Suppressor macrophage treated with lipopolysaccharide for 4 hours (primary cell): Measurements from ENCODE around the gene DHX8.
A peak's percentile ranks its signal among the peaks of the same experiment; 100 is the strongest.
"Not testable (repeated sequence)": the region's sequence is repeated elsewhere in the genome, so short reads cannot be mapped to it uniquely, and the experiment has no call there.

ENCODE experiments used
- DNase-seq: peaks from one replicate; pipeline ENCODE4 v3.0.0-alpha.2; 2020

Gene DHX8

DNA sequence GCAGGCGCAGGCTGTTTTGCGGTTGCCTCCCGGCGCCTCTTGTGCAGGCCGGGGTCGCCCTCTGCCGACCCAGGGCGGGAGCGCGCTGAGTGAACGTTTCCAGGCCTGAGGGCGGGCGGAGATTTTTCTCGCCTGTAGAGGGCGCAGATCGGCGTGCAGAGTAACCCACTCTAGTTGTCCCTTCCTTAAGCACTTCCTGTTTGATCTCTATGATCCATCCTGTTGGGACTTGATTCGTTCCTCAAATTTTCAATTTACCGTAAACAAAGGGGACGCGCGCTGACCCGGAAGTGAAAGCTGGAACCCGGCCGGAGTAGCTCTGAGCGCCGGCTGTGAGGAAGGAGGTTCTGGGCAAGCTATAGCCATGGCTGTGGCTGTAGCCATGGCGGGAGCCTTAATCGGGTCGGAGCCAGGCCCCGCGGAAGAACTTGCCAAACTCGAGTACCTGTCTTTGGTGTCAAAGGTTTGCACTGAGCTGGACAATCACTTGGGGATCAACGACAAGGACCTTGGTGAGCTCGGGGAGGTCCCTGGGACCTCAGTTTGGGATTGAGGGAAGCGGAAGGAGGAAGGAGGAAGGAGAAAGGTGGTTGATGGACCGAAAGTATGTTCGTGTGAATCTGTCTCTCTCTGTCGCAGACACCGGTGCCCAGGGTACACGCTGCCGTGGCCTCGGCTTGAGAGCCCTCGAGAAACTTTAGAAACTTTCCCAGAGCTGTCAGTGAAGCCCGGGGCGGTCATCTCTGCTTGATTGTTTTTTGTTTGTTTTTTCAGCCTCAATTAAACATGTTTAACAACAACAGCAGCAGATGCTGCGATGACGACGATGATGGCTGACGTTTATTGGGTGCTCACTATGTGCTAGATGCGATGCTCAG lies at the start of gene DHX8:
Gene DHX8, plus strand, starts transcription at position 302 of the 878 bp plus-strand sequence. Its CDS starts 63 bp downstream, at position 365.
- DNase-seq = peak; percentile 99

DNA sequence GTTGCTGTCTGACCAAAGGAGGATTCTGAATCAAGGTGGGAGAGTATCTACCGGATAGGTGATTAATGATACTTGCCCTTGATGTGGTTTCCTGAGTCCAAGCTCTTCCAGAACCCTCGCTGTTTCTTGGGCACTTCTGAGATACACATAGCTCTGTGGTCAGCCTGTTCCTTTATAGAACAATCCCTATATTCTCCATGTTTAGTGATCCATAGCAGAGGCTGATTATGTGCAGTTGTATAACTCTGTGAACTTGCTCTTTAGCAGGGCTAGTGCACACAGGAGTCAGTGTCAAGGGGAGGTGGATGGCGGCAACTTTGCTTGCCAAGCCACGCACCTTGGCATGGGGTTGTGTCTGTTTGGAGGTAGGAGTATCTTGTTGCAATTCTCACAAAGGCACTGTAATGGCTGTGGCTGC lies 48.9 kb upstream of the DHX8 start:
- DNase-seq = no peak

DNA sequence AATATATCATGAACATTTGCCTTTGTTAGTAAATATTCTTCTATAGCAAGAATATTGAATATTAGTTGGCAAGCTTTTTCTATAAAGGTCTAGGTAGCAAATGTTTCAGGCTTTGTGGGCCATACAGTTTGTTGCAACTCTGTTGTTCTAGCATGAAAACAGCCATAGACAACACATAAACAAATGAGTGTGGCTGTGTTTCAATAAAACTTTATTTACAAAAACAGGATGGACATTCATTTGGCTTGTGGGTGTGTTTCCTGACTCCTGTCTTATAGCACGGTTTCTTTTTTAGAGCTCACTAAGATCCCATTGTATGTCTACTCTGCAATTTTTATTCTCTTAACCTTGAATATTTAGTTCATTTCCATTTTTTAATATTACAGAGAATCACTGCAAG lies 46.0 kb upstream of the DHX8 start:
- DNase-seq = no peak

DNA sequence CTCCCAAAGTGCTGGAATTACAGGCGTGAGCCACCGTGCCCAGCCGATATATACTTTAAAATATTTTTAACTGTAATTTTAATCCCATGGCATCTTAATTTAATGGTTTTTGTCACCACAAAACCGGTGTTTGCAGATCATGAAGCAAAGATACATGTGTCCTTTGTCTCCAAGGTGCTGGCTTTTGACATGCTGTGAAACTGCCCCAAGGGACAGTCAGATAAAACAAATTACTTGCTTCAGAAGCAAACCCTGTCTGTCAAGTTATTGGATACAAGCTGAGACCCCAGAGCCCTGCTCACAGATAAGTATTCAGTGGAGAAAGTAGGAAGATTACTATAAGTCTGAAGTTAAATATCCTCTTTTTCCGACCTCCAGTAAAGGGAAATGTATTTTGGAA lies 45.1 kb upstream of the DHX8 start:
- no peak for DNase-seq

DNA sequence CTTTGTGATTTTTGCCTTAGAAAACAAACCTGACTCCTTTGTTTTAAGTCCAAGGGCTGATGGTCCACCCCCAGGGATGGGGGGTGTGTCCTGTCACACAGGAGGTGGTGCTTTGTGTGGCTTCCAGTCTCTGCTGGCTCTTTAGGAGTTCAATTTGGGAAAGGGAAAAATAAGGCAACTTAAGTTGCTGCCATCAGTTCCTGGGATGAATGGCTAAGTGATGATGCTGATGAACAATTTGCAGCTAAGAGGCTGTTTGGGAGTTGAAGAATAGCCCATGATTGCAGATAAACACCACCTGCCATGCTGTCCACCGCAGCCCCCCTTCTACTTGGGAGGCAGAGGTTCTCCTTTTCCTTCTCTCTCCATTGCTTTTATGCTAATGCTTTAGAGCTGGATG lies 44.7 kb upstream of the DHX8 start:
- no peak for DNase-seq

DNA sequence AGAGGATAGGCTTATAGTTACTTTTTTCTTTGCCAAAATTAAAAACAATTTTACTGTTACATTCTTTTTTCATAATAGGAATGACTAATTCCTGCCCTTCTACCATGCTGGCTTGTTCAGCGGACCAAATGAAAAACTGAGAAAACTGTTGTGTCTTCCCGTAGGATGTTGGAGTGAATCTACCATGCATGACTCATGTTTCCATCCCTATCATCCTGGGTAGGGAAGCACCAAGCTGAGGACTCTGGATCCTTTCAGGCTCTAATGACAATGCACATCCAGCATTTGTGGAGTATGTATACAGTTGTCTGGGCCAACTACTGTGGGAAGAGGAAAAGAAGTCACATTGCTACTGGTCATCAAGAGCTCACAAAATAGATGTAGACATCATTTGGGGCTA lies 41.1 kb upstream of the DHX8 start:
- DNase-seq = no peak

DNA sequence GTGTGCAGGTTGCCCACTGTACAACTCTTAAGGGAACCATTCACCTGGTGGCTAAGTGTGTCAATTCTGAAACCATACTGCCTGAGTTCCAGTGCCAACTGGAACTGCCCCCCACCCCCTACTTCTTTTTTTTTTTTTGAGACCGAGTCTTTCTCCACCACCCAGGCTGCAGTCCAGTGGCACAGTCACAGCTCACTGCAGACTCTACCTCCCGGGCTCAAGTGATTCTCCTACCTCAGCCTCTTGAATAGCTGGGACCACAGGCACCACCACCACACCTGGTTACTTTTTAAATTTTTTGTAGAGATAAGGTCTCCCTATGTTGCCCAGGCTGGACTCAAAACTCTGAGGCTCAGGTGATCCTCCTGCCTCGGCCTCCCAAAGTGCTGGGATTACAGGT lies 40.4 kb upstream of the DHX8 start:
- no peak for DNase-seq

DNA sequence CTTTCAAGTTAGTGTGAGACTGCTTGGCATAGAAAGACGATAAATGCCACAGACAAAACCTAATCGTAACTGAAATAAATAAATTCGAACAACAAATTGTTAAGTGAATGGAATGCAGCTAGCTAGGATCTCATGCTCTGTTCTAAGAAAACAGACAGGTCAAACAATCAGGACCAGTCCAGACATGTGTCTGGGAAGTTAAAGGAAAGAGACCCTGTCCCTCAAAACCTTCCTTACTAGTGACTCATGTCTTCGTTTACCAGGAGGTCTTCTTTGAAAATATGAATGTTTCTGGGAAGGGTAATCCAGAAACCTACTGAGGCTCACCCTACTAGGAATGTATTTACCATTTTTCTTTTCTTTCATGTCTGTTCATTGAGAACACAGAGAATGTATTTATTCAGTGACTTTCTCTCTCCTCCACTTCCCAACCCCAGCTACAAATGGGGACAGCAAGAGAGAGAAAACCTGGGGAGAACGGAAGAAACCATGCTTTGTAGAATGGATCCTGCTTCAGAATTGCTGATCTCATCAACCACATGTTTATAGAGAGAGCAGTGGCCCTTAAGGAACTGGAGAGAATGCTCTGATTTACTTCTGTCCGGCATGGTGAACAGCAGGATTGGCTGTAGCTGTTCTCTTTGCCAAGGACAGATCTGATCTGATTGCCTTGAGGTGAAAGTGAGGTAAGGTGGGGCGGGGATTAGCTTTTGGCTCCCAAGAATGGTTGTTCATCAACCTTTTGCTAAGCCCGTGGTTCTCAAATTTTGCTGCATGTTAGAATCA lies 39.4 kb upstream of the DHX8 start:
- DNase-seq = no peak

DNA sequence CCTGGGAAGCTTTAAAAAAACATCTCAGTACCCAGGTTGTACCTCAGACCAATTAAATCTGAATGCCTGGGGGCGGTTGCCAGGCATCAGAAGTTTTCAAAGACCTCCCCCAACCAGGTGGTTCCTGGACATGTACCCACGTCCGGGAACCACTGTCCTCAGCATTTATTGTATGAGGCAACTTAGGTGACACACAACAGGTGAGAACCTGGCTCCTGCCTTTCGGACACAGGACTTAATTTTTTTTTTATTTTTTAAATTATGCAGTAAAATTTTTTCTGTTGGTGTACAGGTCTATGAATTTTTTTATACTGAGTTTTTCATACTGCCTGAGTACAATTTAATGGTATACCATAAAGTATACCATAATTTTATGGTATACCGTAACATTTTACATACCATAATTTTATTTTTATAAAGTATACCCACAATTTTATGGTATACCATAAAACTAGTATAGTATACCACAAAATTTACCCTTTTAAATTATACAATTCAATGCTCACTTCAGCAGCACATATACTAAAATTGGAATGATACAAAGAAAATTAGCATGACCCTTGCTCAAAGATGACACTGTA lies 38.7 kb upstream of the DHX8 start:
- DNase-seq = no peak

DNA sequence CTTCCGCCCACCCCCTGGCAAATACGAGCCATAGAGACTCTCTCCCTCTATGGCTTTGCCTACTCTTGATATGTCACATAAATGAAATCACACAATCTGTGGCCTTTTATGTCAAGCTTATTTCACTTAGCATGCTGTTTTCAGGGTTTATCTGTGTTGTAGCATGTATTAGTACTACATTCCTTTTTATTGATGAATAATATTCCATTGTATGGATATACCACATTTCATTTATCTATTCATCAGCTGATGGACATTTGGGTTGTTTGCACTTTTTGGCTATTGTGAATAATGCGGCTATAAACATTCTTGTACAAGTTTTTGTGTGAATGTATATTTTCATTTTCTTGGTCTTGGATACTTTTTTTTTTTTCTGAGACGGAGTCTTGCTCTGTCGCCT lies 37.0 kb upstream of the DHX8 start:
- DNase-seq = no peak

DNA sequence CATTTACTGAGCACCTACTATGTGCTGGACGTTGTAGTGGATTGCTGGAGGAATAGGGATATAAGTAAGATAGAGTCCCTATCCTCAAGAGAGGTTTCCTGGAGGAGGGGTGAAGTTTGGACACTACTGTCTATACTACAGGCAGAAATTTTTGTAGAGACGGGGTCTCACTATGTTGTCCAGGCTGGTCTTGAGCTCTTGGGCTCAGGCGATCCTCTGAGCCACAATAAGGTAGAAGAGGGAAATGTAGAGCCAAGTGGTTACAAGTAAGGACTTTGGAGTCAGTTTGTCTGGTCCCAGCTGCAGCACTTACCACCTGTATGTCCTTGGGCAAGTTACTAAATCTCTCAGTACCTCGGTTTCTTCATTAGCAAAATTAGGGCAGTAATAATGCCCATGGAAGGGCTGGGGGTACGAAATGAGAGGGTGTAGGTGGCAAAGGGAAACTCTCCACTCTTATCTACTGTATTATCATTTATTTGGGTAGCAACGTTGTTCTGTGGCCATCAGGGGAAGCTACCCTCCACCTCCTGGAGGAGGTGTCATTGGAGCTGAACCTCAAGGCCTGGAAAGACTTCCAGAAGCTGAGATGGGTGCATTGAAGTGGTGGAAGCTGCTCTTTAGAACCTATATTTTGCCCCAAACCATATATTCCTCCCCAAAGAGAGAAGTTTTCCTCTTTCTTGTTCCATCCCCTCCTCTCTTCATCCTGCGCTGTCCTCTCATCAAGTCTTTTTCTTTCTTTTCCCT lies 34.9 kb upstream of the DHX8 start:
- DNase-seq = no peak

DNA sequence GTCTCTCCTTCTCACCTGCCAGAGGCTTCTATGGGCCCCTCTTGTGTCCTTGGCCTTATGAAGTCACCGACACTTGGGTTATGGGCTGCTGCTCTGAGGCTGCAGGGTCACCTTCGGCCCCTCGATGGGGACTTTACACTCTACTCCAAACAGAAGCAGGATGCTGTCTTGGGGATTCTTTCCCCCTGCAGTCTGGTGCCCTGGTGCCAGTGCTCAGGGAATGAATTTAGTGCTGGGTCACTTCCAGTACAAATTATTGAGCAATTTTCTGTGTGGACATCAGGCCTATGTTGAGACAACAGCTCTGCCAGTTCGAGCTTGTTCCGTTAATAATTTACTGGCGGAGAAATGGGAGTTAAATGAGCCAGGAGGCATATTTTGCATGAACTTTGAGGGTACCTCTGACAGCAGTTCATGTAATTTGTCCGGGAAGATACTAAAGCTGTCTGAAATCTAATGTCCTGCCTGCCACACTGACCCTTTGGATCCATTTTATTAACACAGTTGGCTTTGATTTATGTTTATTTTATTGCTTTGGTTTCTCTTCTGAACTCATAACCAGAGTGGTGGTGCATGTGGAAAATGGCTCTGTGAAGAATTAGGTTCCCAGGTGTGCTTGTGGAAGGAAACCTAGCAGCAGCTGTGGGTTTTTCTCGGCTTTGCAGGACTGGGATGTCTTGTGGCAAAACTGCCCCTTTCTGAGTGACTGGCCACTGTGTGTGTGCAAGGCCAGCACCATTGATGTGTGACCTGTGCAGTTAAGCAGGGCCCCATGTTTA lies 34.1 kb upstream of the DHX8 start:
- DNase-seq = no peak

DNA sequence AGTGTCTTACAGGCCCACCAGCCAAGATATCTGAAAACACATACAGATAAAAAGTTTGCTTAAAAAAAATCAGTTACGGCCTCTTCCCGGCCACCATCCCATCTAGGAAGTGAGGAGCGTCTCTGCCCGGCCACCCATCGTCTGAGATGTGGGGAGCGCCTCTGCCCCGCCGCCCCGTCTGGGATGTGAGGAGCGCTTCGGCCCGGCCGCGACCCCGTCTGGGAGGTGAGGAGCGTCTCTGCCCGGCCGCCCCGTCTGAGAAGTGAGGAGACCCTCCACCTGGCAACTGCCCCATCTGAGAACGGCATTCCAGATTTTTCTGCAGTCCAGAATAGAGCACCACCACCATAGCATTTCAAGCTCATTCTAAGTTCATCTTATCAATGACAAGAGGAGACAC lies 33.0 kb upstream of the DHX8 start:
- not testable (repeated sequence) for DNase-seq

DNA sequence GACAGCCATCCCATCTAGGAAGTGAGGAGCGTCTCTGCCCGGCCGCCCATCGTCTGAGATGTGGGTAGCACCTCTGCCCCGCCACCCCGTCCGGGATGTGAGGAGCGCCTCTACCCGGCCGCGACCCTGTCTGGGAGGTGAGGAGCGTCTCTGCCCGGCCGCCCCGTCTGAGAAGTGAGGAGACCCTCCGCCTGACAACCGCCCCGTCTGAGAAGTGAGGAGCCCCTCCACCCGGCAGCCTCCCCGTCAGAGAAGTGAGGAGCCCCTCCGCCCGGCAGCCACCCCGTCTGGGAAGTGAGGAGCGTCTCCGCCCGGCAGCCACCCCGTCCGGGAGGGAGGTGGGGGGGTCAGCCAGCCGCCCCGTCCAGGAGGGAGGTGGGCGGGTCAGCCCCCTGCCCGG lies 32.0 kb upstream of the DHX8 start:
- DNase-seq = not testable (repeated sequence)

DNA sequence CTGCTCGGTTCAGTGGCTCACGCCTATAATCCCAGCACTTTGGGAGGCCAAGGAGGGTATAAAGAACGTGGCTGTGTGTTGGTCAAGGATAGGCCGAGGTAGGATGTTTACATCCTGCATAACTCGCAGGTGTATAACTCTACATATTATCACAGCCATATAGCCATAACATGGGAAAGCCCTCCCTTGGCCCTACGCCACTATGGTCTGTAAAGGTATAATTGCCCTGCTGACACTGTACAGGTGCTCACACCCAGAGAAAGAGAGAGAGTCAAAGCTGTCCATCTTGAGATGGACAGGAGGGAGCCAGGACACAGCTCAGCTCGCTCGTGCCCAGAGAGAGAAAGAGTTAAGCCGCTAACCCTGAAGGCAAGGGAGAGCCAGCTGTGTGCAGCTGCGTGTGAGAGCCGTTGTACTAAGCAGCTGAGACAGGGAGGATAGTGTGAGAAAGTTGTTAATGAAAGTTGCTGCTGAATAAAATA lies 30.4 kb upstream of the DHX8 start:
- no peak for DNase-seq

DNA sequence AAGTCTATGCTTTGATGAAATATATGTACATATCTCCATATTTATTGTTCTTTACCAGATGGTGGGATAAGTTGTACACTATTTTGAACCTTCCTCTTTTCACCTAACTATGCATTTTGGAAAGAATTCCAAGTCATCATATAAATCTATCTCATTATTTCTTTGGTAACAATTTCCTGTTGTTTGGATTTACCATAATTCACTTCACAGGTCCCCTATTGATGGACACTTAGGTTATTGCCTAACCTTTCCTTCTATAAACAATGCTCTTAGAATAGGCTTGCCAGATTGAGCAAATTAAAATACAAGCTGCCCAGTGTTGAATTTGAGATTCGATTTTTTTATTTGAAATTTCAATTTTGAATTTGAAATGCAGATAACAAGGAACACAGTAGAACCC lies 28.9 kb upstream of the DHX8 start:
- no peak for DNase-seq

DNA sequence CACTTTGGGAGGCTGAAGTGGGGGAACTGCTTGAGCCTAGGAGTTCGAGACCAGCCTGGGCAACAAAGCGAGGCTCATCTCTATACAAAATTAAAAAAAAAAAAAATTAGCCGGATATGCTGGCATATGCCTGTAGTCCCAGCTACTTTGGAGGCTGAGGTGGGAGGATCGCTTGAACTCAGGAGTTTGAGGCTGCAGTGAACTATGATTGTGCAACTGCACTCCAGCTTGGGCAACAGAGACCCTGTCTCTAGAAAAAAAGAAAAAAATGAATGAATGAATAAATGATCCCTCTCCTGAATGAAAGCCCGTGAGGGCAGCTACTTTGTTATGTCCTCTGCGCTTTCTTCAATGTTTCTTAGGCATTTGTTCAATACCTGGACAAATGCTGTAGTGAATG lies 27.7 kb upstream of the DHX8 start:
- DNase-seq = no peak

DNA sequence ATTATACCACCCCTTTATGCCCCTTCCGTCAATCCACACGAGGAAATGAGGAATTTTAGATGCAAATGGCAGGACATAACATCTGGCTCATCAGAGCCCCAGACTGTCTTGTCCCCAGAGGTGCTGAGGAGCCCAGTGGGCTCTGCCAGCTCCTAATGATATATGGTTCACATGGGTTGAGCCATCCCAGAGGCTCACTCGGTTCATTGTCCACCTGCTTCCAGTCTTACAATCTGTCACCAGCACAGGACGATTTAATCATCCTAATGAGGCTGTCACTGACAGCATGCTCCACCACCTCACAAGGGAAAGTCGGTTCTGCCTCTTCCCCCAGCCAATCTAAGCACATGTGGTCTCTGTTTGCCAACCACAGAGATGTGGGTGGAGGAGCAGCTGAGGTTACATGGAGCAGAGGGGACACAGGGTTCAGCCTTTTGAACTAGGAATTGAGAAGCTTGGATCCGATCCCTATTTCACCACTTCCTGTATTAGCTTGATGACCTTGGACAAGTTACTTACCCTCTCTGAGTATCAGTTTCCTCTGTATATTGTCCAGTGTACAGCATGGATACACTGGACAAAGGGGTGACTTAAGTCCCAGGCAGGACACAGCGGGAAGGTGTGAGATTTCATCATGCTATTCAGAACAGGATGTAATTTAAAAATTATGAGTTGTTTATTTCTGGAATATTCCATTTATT lies 27.0 kb upstream of the DHX8 start:
- DNase-seq = peak; percentile 85

DNA sequence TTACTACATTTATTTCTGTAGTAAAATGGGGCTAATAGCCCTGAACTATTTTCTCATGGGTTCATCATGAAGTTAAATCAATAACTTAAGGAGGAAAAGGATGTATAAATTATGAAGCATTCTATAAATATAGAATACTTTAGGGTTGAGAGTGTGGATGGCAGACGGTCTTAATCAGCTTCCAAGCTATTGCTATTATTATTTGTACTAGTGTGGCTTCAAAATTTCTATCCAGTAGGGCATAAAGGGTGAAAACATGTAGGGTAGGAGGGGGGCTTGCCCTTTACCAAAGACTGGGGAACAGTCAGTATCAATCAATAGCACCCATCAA lies 26.4 kb upstream of the DHX8 start:
- DNase-seq = no peak

DNA sequence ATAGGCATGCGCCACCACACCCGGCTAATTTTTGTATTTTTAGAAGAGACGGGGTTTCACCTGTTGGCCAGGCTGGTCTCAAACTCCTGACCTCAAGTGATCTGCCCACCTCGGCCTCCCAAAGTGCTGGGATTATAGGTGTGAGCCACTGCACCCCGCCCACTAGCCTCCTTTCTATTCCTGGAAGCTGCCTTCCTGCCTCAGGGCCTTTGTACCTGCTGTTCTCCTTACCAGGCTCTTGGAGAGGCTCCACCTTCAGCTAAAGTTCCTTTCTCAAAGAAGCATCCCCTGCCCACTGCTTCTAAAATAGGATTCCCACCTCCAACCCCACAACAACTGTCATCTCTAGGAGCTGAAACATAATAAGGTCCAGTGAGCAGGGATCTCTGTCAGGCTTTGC lies 23.9 kb upstream of the DHX8 start:
- DNase-seq = not testable (repeated sequence)

DNA sequence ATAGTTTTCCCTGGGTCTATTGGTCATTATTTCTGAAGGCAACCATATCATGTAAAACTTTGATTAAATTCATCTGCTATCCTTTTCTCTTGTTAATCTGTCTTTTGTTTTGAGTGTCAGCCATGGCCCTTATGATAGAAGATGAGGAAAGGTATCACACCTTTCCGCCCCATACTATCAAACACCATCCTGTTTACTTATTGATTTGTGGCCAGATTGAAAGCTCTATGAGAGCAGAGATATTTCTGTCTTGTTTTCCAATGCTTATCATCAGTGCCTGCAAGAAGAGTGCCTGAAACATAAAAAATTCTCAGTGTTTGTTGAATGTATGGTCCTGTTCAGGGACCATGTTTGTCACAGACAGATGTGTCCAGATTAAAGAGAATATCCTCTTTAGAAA lies 22.6 kb upstream of the DHX8 start:
- DNase-seq = no peak

DNA sequence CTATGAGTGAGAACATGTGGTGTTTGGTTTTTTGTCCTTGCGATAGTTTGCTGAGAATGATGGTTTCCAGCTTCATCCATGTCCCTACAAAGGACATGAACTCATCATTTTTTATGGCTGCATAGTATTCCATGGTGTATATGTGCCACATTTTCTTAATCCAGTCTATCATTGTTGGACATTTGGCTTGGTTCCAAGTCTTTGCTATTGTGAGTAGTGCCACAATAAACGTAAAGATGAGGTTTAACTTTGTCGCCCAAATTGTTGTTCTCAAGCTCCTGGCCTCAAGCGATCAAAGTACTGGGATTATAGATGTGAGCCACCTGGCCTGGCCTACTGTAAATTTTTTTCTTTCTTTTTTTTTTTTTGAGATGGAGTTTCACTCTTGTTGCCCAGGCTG lies 21.2 kb upstream of the DHX8 start:
- DNase-seq = not testable (repeated sequence)
